K562 (cell line): ENCODE measurements around the gene S100A1. TPM values are rescaled to one million over a fixed set of nuclear protein-coding genes. Genes with fewer than 3 reads are reported as not detected.
A peak's percentile ranks its signal among the peaks of the same experiment; 100 is the strongest.

Experiments used
- ATF1 ChIP-seq, 2 experiments: fragments of 450-650 bp in 1 of 2; IDR thresholded peaks; 2 replicates each; pipeline ENCODE4 v1.6.1; 2016; ENCODE audit warnings: missing compliant biosample characterization in 1 of 2, missing genetic modification characterization in 1 of 2
- BCL6 ChIP-seq: fragments of 250-450 bp; sonication (Bioruptor Pico); IDR thresholded peaks from 2 replicates; pipeline ENCODE4 v1.4.0; 2020
- BRCA1 ChIP-seq, 2 experiments: fragments of 450-650 bp in 1 of 2; sonication (generic) in 1 of 2; formaldehyde crosslinking in 1 of 2; IDR thresholded peaks; 2 replicates each; pipeline versions ENCODE4 v1.5.0 to v1.6.1; 2017 to 2020; ENCODE audit warnings: mild to moderate bottlenecking in 1 of 2, missing genetic modification reagents in 1 of 2
- CHD1 ChIP-seq: fragments of 200-600 bp; sonication (generic); IDR thresholded peaks from one replicate; pipeline ENCODE4 v1.6.1; 2012; ENCODE audit warnings: mild to moderate bottlenecking, moderate library complexity, low read length, inconsistent platforms
- CXXC5 ChIP-seq: fragments of 250-450 bp; sonication (Bioruptor Pico); IDR thresholded peaks from 2 replicates; pipeline ENCODE4 v1.8.0; 2022; ENCODE audit warnings: inconsistent platforms, mild to moderate bottlenecking, moderate library complexity
- EP300 ChIP-seq: IDR thresholded peaks from 2 replicates; pipeline ENCODE4 v1.6.1; 2012; ENCODE audit warnings: low read length, improper control_type of control experiment
- ETV1 ChIP-seq: fragments of 450-650 bp; conservative IDR thresholded peaks from 2 replicates; pipeline ENCODE4 v1.6.1; 2016; ENCODE audit warnings: missing genetic modification characterization, control low read depth, low read depth, missing compliant biosample characterization
- GABPB1 ChIP-seq: sonication (generic); formaldehyde crosslinking; IDR thresholded peaks from 2 replicates; pipeline ENCODE4 v1.8.0; 2022; ENCODE audit warnings: mild to moderate bottlenecking, missing genetic modification reagents
- MEIS2 ChIP-seq: fragments of 450-650 bp; IDR thresholded peaks from 2 replicates; pipeline ENCODE4 v1.6.1; 2014; ENCODE audit warnings: mild to moderate bottlenecking; ENCODE audit not compliant: partially characterized antibody
- MNT ChIP-seq, 2 experiments: fragments of 450-650 bp; conservative IDR thresholded peaks; 2 replicates each; pipeline ENCODE4 v1.6.1; 2017; ENCODE audit warnings: mild to moderate bottlenecking in 2 of 2, moderate library complexity in 2 of 2
- MYC ChIP-seq, 2 experiments: fragments of 250-450 bp in 1 of 2; sonication (Bioruptor Pico) in 1 of 2; IDR thresholded peaks; 2 replicates each; pipeline versions ENCODE4 v1.5.1 to v1.6.1; 2012 to 2021; ENCODE audit warnings: low read depth in 2 of 2, borderline replicate concordance in 1 of 2, improper control_type of control experiment in 1 of 2, low read length in 1 of 2, mild to moderate bottlenecking in 1 of 2, moderate library complexity in 1 of 2
- NFIC ChIP-seq: fragments of 450-650 bp; IDR thresholded peaks from 2 replicates; pipeline ENCODE4 v1.6.1; 2017; ENCODE audit warnings: mild to moderate bottlenecking, inconsistent platforms
- RFX7 ChIP-seq: fragments of 250-450 bp; sonication (Bioruptor Pico); IDR thresholded peaks from 2 replicates; pipeline ENCODE4 v1.5.1; 2021; ENCODE audit warnings: mild to moderate bottlenecking
- SMC3 ChIP-seq: conservative IDR thresholded peaks from 2 replicates; pipeline ENCODE4 v1.6.1; 2011; ENCODE audit warnings: low read depth, low read length, improper control_type of control experiment; ENCODE audit not compliant: insufficient read depth
- SP1 ChIP-seq: sonication (generic); formaldehyde crosslinking; IDR thresholded peaks from 2 replicates; pipeline ENCODE4 v1.8.1; 2022; ENCODE audit warnings: mild to moderate bottlenecking, missing genetic modification reagents
- SUPT5H ChIP-seq: fragments of 450-650 bp; IDR thresholded peaks from 2 replicates; pipeline ENCODE4 v1.6.1; 2016
- TAF1 ChIP-seq: IDR thresholded peaks from 2 replicates; pipeline ENCODE4 v1.6.1; 2011; ENCODE audit warnings: mild to moderate bottlenecking, low read length, moderate library complexity; ENCODE audit not compliant: insufficient read depth, control insufficient read depth, severe bottlenecking; ENCODE audit errors: extremely low read depth
- YBX1 ChIP-seq: fragments of 450-650 bp; IDR thresholded peaks from 2 replicates; pipeline ENCODE4 v1.7.1; 2016; ENCODE audit warnings: mild to moderate bottlenecking
- ZNF436 ChIP-seq: fragments of 250-450, 450-650 bp; sonication (Bioruptor Pico); formaldehyde crosslinking; IDR thresholded peaks from 2 replicates; pipeline ENCODE4 v1.7.0; 2020; ENCODE audit warnings: mild to moderate bottlenecking
- ZNF830 ChIP-seq: fragments of 250-450 bp; sonication (Bioruptor Pico); IDR thresholded peaks from 2 replicates; pipeline ENCODE4 v1.5.0; 2021; ENCODE audit warnings: mild to moderate bottlenecking
- polyA plus RNA-seq, 8 experiments: library from polyadenylated mRNA; depleted of rRNA in 4 of 8; stranded (reverse) in 5 of 8; unstranded in 3 of 8; fragments of >200 nt; fragmentation: Nextera tagmentation in 2 of 8; fragmentation: Illumina TruSeq in 1 of 8; extraction: Ambion mirVana in 2 of 8; extraction: Trizol in 1 of 8; gene quantifications; 2 replicates each; pipeline versions ENCODE4 v1.2.1 to v1.2.3, GENCODE V29; 2011 to 2014; ENCODE audit warnings: inconsistent platforms in 1 of 8, missing spikeins in 1 of 8
- total RNA-seq, 7 experiments: library from RNA; depleted of rRNA in 6 of 7; stranded (reverse); fragments of >200 nt in 6 of 7; fragmentation: Illumina TruSeq in 2 of 7; extraction: Trizol in 2 of 7; gene quantifications; 2 replicates each; pipeline versions ENCODE4 v1.2.1 to v1.2.3, GENCODE V29; 2011 to 2021; ENCODE audit warnings: low replicate concordance in 1 of 7
- TF ChIP-seq, protein P1 (sequence below): fragments of 450-650 bp; IDR thresholded peaks from 2 replicates; pipeline ENCODE4 v1.6.1; 2016; ENCODE audit warnings: mild to moderate bottlenecking
- TF ChIP-seq, protein P2 (sequence below): sonication (generic); formaldehyde crosslinking; IDR thresholded peaks from 2 replicates; pipeline ENCODE4 v1.8.1; 2023; ENCODE audit warnings: mild to moderate bottlenecking, missing genetic modification reagents

The S100A1 gene
- total and polyA plus RNA-seq, 9 of the 15 experiments (the other 6 are each of a cell fraction or from before 2014, with no cell fraction given), result 0.44 to 30.1 (median 12.7) TPM

GRCh38 chr1:153626904-153627714 lies 1.1 kb upstream of the S100A1 start, which contains the start of gene S100A13 (continued):
- TF ChIP-seq MNT (conservative IDR thresholded peaks at IDR 0.05), result peak; percentile 67 to 75; a peak in 3 of 4 replicates
- TF ChIP-seq NFIC, result peak; percentile 96
- TF ChIP-seq, protein P1, sequence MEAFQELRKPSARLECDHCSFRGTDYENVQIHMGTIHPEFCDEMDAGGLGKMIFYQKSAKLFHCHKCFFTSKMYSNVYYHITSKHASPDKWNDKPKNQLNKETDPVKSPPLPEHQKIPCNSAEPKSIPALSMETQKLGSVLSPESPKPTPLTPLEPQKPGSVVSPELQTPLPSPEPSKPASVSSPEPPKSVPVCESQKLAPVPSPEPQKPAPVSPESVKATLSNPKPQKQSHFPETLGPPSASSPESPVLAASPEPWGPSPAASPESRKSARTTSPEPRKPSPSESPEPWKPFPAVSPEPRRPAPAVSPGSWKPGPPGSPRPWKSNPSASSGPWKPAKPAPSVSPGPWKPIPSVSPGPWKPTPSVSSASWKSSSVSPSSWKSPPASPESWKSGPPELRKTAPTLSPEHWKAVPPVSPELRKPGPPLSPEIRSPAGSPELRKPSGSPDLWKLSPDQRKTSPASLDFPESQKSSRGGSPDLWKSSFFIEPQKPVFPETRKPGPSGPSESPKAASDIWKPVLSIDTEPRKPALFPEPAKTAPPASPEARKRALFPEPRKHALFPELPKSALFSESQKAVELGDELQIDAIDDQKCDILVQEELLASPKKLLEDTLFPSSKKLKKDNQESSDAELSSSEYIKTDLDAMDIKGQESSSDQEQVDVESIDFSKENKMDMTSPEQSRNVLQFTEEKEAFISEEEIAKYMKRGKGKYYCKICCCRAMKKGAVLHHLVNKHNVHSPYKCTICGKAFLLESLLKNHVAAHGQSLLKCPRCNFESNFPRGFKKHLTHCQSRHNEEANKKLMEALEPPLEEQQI, result no peak
- TF ChIP-seq, protein P2, sequence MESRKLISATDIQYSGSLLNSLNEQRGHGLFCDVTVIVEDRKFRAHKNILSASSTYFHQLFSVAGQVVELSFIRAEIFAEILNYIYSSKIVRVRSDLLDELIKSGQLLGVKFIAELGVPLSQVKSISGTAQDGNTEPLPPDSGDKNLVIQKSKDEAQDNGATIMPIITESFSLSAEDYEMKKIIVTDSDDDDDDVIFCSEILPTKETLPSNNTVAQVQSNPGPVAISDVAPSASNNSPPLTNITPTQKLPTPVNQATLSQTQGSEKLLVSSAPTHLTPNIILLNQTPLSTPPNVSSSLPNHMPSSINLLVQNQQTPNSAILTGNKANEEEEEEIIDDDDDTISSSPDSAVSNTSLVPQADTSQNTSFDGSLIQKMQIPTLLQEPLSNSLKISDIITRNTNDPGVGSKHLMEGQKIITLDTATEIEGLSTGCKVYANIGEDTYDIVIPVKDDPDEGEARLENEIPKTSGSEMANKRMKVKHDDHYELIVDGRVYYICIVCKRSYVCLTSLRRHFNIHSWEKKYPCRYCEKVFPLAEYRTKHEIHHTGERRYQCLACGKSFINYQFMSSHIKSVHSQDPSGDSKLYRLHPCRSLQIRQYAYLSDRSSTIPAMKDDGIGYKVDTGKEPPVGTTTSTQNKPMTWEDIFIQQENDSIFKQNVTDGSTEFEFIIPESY (CRISPR knock-in tag), result 0 out of 2 replicates have a peak, but pooled peaks have one; percentile 40
- TF ChIP-seq YBX1, result no peak
- TF ChIP-seq ATF1 (CRISPR knock-in tag; IDR thresholded peaks at IDR 0.05), result no peak
- 0 out of 2 replicates have a peak, but pooled peaks have one; percentile 25 for TF ChIP-seq ATF1 (tag; IDR thresholded peaks at IDR 0.05)
- no peak for TF ChIP-seq BCL6 (CRISPR knock-in tag)
- peak; percentile 31 for TF ChIP-seq MEIS2
- peak; percentile 31; the same call in 1 of the 2 replicates for TF ChIP-seq EP300
- no peak for TF ChIP-seq RFX7 (CRISPR knock-in tag)
- TF ChIP-seq SMC3, result peak; percentile 41; the same call in 1 of the 2 replicates
- 0 out of 2 replicates have a peak, but pooled peaks have one; percentile 45 for TF ChIP-seq ETV1 (tag)
- TF ChIP-seq ZNF436 (CRISPR knock-in tag), result no peak
- no peak for TF ChIP-seq MYC (IDR thresholded peaks at IDR 0.05; ENCODE audit: low read depth, low read length)
- 0 out of 2 replicates have a peak, but pooled peaks have one; percentile 47 for TF ChIP-seq MYC (CRISPR knock-in tag; IDR thresholded peaks at IDR 0.05; ENCODE audit: borderline replicate concordance, low read depth)
- peak; percentile 29 for TF ChIP-seq CHD1
- TF ChIP-seq SUPT5H, result peak; percentile 88
- TF ChIP-seq TAF1, result peak; percentile 68
- 0 out of 2 replicates have a peak, but pooled peaks have one; percentile 22 for TF ChIP-seq CXXC5 (CRISPR knock-in tag)
- peak; percentile 83 for TF ChIP-seq SP1 (CRISPR knock-in tag)
- TF ChIP-seq GABPB1, result peak; percentile 19; the same call in 1 of the 2 replicates
- no peak for TF ChIP-seq BRCA1 (IDR thresholded peaks at IDR 0.05)
- no peak for TF ChIP-seq BRCA1 (CRISPR knock-in tag; IDR thresholded peaks at IDR 0.05)
- no peak; the same call in 1 of the 2 replicates for TF ChIP-seq ZNF830 (CRISPR knock-in tag)
